ENCODE results near the gene TACC3. TPM values are rescaled to one million over a fixed set of nuclear protein-coding genes. Genes with fewer than 3 reads are reported as not detected.

The TACC3 gene
- total RNA-seq, 3 donors from 2014 or later, result 4.1 to 7.8 (median 4.9) TPM

DNA sequence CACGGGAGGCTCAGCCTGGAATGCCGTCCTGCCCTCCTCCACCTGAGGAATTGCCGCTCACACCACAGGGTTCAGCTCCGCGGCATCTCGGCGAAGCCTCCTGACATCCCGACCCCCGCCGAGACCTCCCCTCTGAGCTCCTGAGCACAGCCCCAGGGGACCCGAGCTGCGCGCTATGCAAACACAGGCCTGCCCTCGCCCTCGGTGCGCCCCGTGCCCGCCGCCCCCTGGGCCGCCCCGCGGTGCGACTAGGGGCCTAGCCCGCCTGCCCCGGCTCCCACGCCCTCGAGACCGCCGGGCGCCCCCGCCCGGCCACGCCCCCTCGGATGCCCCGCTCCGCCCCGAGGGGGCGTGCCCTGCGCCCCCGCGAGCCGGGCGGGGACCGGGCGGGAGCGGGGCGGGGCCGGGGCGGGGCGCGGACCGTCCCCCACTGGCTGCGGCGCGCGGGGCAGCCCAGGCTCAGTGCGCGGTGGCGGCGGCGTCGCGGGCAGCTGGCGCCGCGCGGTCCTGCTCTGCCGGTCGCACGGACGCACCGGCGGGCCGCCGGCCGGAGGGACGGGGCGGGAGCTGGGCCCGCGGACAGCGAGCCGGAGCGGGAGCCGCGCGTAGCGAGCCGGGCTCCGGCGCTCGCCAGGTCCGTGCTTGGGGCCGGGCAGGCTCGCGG lies 71.6 kb downstream of the TACC3 start, which contains the start of gene FGFR3:
Gene FGFR3 (plus strand): TSS at position 462 of the 664 bp plus-strand sequence. CDS start 642 bp downstream, outside the sequence.
- DNase-seq (ENCODE audit: low spot score in 2 of 2), result no peak
- intact Hi-C loops (cut with DNase I; ENCODE audit: low total_unique reads), result loop anchor here (10.0 kb wide), 1 partner anchor 138 kb away; no protein-coding TSS in a partner anchor
- peaks cover 16 to 41% of the 10 kb centered on the region in 2 donors for H3K27me3 ChIP-seq

GRCh38 chr4:1793496-1793840 lies 72.1 kb downstream of the TACC3 start:
- Histone ChIP-seq H3K4me1 (peaks cover 14 to 17% of the 10 kb centered on the region in 2 donors), H3K9me3 (no peaks in the 10 kb centered on the region), H3K27ac (no peak overlapping the region), H3K27me3 (peaks cover 16 to 46% of the 10 kb centered on the region in 2 donors), H3K36me3 (no peaks in the 10 kb centered on the region), H3K4me3 (peak overlapping the region; percentile 41 to 79 (median 55))
- TF ChIP-seq POLR2AphosphoS5 (IDR thresholded peaks at IDR 0.05) (no peak), POLR2A (IDR thresholded peaks at IDR 0.05) (no peak), CTCF (IDR thresholded peaks at IDR 0.05) (no peak)
- intact Hi-C loops (cut with DNase I; ENCODE audit: low total_unique reads), result loop anchor here (10.0 kb wide), 1 partner anchor 139 kb away; no protein-coding TSS in a partner anchor
- no peak for DNase-seq (ENCODE audit: low spot score in 2 of 2)

More for the DNA sequence above, 71.6 kb downstream of the TACC3 start, which contains the start of gene FGFR3:
- peak within 1 kb of the TSS; percentile 41 to 79 (median 55) for H3K4me3 ChIP-seq
- H3K36me3 ChIP-seq, result no peaks in the 10 kb centered on the region
- H3K27ac ChIP-seq, result no peak within 1 kb of the TSS
- TF ChIP-seq POLR2A (IDR thresholded peaks at IDR 0.05), result no peak
- TF ChIP-seq POLR2AphosphoS5 (IDR thresholded peaks at IDR 0.05), result no peak
- no peak for TF ChIP-seq CTCF (IDR thresholded peaks at IDR 0.05)
- H3K9me3 ChIP-seq, result no peaks in the 10 kb centered on the region
- H3K4me1 ChIP-seq, result peaks cover 14 to 17% of the 10 kb centered on the region in 2 donors

GRCh38 chr4:1793940-1794808 lies 72.9 kb downstream of the TACC3 start:
- no peaks in the 10 kb centered on the region for H3K36me3 ChIP-seq
- H3K4me3 ChIP-seq, result peak overlapping the region; percentile 36 to 79 (median 55)
- H3K27me3 ChIP-seq, result peaks cover 16 to 51% of the 10 kb centered on the region in 2 donors
- TF ChIP-seq POLR2A (IDR thresholded peaks at IDR 0.05), result no peak
- no peak for TF ChIP-seq CTCF (IDR thresholded peaks at IDR 0.05)
- no peak for TF ChIP-seq POLR2AphosphoS5 (IDR thresholded peaks at IDR 0.05)
- intact Hi-C loops (cut with DNase I; ENCODE audit: low total_unique reads), result loop anchor here (10.0 kb wide), 1 partner anchor 139 kb away; no protein-coding TSS in a partner anchor
- H3K4me1 ChIP-seq, result peaks cover 14 to 17% of the 10 kb centered on the region in 2 donors
- H3K27ac ChIP-seq, result no peak overlapping the region
- no peak for DNase-seq (ENCODE audit: low spot score in 2 of 2)
- H3K9me3 ChIP-seq, result no peaks in the 10 kb centered on the region

Other genes with a start within 250 kb of the TACC3 start
- gene FAM53A, start 37.2 kb upstream of the TACC3 start, total RNA-seq, result 1 to 10 TPM; 3.7 to 7.2 (median 4.6) TPM
- gene SLBP, start 9.2 kb upstream of the TACC3 start, total RNA-seq, result 10 to 100 TPM; 45.1 to 52.0 (median 45.6) TPM
- 10 to 100 TPM; 40.5 to 47.3 (median 41.6) TPM for gene TMEM129, start 198 bp upstream of the TACC3 start, total RNA-seq
- gene FGFR3, start 71.8 kb downstream of the TACC3 start, total RNA-seq, result 1 to 10 TPM in 2 of 3 donors, under 1 TPM in 1; 0.80 to 3.5 (median 2.0) TPM
- gene LETM1, start 134.6 kb downstream of the TACC3 start, total RNA-seq, result 10 to 100 TPM; 31.0 to 42.9 (median 32.5) TPM
- gene NSD2, start 149.9 kb downstream of the TACC3 start, total RNA-seq, result 10 to 100 TPM; 24.6 to 36.7 (median 30.8) TPM